Neural cell (in vitro differentiated cells): Measurements from ENCODE around the gene PARD6A. TPM values are rescaled to one million over a fixed set of nuclear protein-coding genes. Genes with fewer than 3 reads are reported as not detected.

ENCODE experiments used
- H2AFZ ChIP-seq: fragments of 200-600, 300-800 bp; sonication (generic), shearing (Covaris generic); 2 replicates; pipeline ENCODE4 v1.6.0; 2014; ENCODE audit warnings: low read depth, mild to moderate bottlenecking, antibody characterized with exemption, low read length, moderate library complexity
- H3F3A ChIP-seq: fragments of 200-600 bp; shearing (Covaris generic); 2 replicates; pipeline ENCODE4 v1.6.1; 2016; ENCODE audit warnings: mild to moderate bottlenecking, moderate library complexity, mixed read lengths, antibody characterized with exemption, low read length; ENCODE audit not compliant: insufficient read depth, poor library complexity, severe bottlenecking
- H3K27ac ChIP-seq: fragments of 200-600, 300-800 bp; sonication (generic), shearing (Covaris generic); 2 replicates; pipeline ENCODE4 v1.5.1; 2014; ENCODE audit warnings: mild to moderate bottlenecking, low read length, moderate library complexity
- H3K27me3 ChIP-seq: fragments of 300-800, 200-600 bp; sonication (generic), shearing (Covaris generic); 2 replicates; pipeline ENCODE4 v1.6.0; 2014; ENCODE audit warnings: mild to moderate bottlenecking, low read depth, low read length, moderate library complexity; ENCODE audit not compliant: insufficient read depth
- H3K36me3 ChIP-seq: fragments of 300-800, 200-600 bp; sonication (generic), shearing (Covaris generic); 2 replicates; pipeline ENCODE4 v1.5.1; 2014; ENCODE audit warnings: mild to moderate bottlenecking, antibody characterized with exemption, low read length, moderate library complexity; ENCODE audit not compliant: insufficient read depth
- H3K4me2 ChIP-seq: fragments of 300-800, 200-600 bp; sonication (generic), shearing (Covaris generic); 2 replicates; pipeline ENCODE4 v1.6.0; 2014; ENCODE audit warnings: mild to moderate bottlenecking, low read length
- H3K4me3 ChIP-seq: fragments of 300-800, 200-600 bp; sonication (generic), shearing (Covaris generic); 2 replicates; pipeline ENCODE4 v1.5.1; 2014; ENCODE audit warnings: mild to moderate bottlenecking, low read length, moderate library complexity
- H3K79me2 ChIP-seq: fragments of 200-600 bp; shearing (Covaris generic); replicated peaks from 2 replicates; pipeline ENCODE4 v1.6.0; 2014; ENCODE audit warnings: mild to moderate bottlenecking, low read length, moderate library complexity; ENCODE audit not compliant: insufficient read depth
- H3K9ac ChIP-seq: fragments of 300-800, 200-600 bp; sonication (generic), shearing (Covaris generic); 2 replicates; pipeline ENCODE4 v1.6.1; 2016; ENCODE audit warnings: mild to moderate bottlenecking, low read length, mixed read lengths
- H3K9me2 ChIP-seq: fragments of 200-600 bp; shearing (Covaris generic); 2 replicates; pipeline ENCODE4 v1.6.1; 2016; ENCODE audit warnings: mild to moderate bottlenecking, low read length, mixed read lengths; ENCODE audit not compliant: insufficient read depth
- H3K9me3 ChIP-seq: fragments of 200-600, 300-800 bp; sonication (generic), shearing (Covaris generic); 2 replicates; pipeline ENCODE4 v1.6.1; 2016; ENCODE audit warnings: mild to moderate bottlenecking, mixed run types, low read length, moderate library complexity, mixed read lengths
- H4K20me1 ChIP-seq: fragments of 200-600 bp; shearing (Covaris generic); 2 replicates; pipeline ENCODE4 v1.6.1; 2016; ENCODE audit warnings: mild to moderate bottlenecking, mixed run types; ENCODE audit not compliant: insufficient read depth
- EP300 ChIP-seq: fragments of 450-650 bp; conservative IDR thresholded peaks from 2 replicates; pipeline ENCODE4 v1.6.1; 2014; ENCODE audit warnings: antibody characterized with exemption, mild to moderate bottlenecking, moderate library complexity; ENCODE audit not compliant: poor library complexity, severe bottlenecking
- EZH2 ChIP-seq: fragments of 200-600, 300-800 bp; shearing (Covaris generic), sonication (generic); IDR thresholded peaks from 2 replicates; pipeline ENCODE4 v1.6.1; 2014; ENCODE audit warnings: antibody characterized with exemption, low read length, borderline replicate concordance, mild to moderate bottlenecking; ENCODE audit not compliant: insufficient read depth, poor library complexity, severe bottlenecking
- MXI1 ChIP-seq: fragments of 450-650 bp; conservative IDR thresholded peaks from 2 replicates; pipeline ENCODE4 v1.6.1; 2014; ENCODE audit warnings: antibody characterized with exemption, mild to moderate bottlenecking; ENCODE audit not compliant: poor library complexity, severe bottlenecking
- POLR2AphosphoS5 ChIP-seq: IDR thresholded peaks from 2 replicates; pipeline ENCODE4 v1.6.1; 2012
- RAD21 ChIP-seq: fragments of 450-650 bp; conservative IDR thresholded peaks from 2 replicates; pipeline ENCODE4 v1.6.1; 2014; ENCODE audit warnings: antibody characterized with exemption, mild to moderate bottlenecking, moderate library complexity
- SMC3 ChIP-seq: fragments of 450-650 bp; conservative IDR thresholded peaks from 2 replicates; pipeline ENCODE4 v1.6.1; 2014; ENCODE audit warnings: antibody characterized with exemption, mild to moderate bottlenecking, moderate library complexity; ENCODE audit not compliant: poor library complexity
- TAF1 ChIP-seq: IDR thresholded peaks from 2 replicates; pipeline ENCODE4 v1.6.1; 2012; ENCODE audit warnings: low read depth
- polyA plus RNA-seq: library from polyadenylated mRNA; depleted of rRNA; stranded (reverse); fragments of >200 nt; gene quantifications from 2 replicates; pipeline ENCODE4 v1.2.3, GENCODE V29; 2014
- TF ChIP-seq, protein P1 (sequence below): IDR thresholded peaks from 2 replicates; pipeline ENCODE4 v1.6.1; 2012; ENCODE audit warnings: borderline replicate concordance
- TF ChIP-seq, protein P2 (sequence below): fragments of 450-650 bp; IDR thresholded peaks from 2 replicates; pipeline ENCODE4 v1.5.1; 2014; ENCODE audit warnings: antibody characterized with exemption, mild to moderate bottlenecking, moderate library complexity; ENCODE audit not compliant: poor library complexity, severe bottlenecking

Gene PARD6A
- polyA plus RNA-seq, 1 donor from 2014 or later, result 34.8 TPM

DNA sequence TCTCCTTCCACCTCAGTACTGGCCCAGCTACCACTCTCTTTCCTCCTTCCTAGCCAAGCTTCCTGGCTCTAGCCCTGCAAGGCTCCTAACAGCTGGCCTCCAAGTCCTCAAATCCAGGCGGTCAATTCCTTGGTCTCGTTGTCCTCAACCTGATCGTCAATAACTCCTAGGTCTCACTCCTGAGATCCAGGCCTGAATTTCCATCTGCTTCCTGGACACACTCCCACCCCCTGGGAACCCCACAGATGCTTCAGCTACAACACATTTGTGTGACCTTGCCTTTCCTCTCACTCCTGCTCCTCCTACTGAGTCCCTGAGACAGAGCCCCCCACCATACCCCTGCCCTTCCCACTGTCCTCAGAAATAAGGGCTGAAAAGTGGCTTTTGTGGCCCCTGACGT, 3.5 kb downstream of the PARD6A start:
- TF ChIP-seq POLR2AphosphoS5 (no peak), TAF1 (no peak), MXI1 (no peak), EZH2 (no peak)
- TF ChIP-seq, protein P1, sequence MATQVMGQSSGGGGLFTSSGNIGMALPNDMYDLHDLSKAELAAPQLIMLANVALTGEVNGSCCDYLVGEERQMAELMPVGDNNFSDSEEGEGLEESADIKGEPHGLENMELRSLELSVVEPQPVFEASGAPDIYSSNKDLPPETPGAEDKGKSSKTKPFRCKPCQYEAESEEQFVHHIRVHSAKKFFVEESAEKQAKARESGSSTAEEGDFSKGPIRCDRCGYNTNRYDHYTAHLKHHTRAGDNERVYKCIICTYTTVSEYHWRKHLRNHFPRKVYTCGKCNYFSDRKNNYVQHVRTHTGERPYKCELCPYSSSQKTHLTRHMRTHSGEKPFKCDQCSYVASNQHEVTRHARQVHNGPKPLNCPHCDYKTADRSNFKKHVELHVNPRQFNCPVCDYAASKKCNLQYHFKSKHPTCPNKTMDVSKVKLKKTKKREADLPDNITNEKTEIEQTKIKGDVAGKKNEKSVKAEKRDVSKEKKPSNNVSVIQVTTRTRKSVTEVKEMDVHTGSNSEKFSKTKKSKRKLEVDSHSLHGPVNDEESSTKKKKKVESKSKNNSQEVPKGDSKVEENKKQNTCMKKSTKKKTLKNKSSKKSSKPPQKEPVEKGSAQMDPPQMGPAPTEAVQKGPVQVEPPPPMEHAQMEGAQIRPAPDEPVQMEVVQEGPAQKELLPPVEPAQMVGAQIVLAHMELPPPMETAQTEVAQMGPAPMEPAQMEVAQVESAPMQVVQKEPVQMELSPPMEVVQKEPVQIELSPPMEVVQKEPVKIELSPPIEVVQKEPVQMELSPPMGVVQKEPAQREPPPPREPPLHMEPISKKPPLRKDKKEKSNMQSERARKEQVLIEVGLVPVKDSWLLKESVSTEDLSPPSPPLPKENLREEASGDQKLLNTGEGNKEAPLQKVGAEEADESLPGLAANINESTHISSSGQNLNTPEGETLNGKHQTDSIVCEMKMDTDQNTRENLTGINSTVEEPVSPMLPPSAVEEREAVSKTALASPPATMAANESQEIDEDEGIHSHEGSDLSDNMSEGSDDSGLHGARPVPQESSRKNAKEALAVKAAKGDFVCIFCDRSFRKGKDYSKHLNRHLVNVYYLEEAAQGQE, result no peak
- TF ChIP-seq, protein P2, sequence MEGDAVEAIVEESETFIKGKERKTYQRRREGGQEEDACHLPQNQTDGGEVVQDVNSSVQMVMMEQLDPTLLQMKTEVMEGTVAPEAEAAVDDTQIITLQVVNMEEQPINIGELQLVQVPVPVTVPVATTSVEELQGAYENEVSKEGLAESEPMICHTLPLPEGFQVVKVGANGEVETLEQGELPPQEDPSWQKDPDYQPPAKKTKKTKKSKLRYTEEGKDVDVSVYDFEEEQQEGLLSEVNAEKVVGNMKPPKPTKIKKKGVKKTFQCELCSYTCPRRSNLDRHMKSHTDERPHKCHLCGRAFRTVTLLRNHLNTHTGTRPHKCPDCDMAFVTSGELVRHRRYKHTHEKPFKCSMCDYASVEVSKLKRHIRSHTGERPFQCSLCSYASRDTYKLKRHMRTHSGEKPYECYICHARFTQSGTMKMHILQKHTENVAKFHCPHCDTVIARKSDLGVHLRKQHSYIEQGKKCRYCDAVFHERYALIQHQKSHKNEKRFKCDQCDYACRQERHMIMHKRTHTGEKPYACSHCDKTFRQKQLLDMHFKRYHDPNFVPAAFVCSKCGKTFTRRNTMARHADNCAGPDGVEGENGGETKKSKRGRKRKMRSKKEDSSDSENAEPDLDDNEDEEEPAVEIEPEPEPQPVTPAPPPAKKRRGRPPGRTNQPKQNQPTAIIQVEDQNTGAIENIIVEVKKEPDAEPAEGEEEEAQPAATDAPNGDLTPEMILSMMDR, result no peak
- Histone ChIP-seq H3K9ac (no peak overlapping the region), H3K9me2 (no peaks in the 10 kb centered on the region), H3K27ac (no peak overlapping the region), H3K27me3 (no peaks in the 10 kb centered on the region), H3F3A (no peaks in the 10 kb centered on the region), H3K9me3 (no peaks in the 10 kb centered on the region), H3K36me3 (no peaks in the 10 kb centered on the region), H4K20me1 (no peaks in the 10 kb centered on the region), H3K4me2 (no peak overlapping the region), H3K79me2 (peaks cover 7% of the 10 kb centered on the region), H2AFZ (no peak overlapping the region), H3K4me3 (no peak overlapping the region)

DNA sequence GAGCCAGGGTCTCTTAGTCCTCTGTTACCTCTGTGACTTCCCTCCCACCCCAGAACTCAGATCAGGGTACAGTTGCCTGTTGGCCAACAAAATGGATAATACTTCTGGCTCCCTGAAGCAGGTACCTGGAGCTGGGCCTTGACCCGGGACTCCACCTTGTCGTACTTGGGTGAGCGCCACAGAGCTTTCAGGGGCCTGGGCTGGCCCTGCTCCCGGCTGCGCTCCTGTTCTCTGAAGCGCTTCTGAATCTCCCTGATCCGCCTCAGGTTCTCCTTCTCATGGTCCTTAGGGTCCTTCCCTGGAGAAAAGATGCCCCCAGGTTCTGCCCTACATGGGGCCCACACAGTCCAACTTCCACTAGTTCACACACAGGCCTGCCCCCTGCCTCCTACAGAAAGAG, 4.1 kb downstream of the PARD6A start:
- H3K27me3 ChIP-seq, result no peaks in the 10 kb centered on the region
- no peaks in the 10 kb centered on the region for H3K9me2 ChIP-seq
- no peak overlapping the region for H3K9ac ChIP-seq
- TF ChIP-seq POLR2AphosphoS5, result no peak
- TF ChIP-seq SMC3, result no peak
- TF ChIP-seq, protein P1, result no peak
- no peak for TF ChIP-seq EZH2
- no peak for TF ChIP-seq EP300
- no peak for TF ChIP-seq TAF1
- no peak for TF ChIP-seq RAD21
- H3K4me2 ChIP-seq, result no peak overlapping the region
- no peak overlapping the region for H3K27ac ChIP-seq
- no peaks in the 10 kb centered on the region for H4K20me1 ChIP-seq
- H3K9me3 ChIP-seq, result no peaks in the 10 kb centered on the region
- H3K79me2 ChIP-seq, result peaks cover 3% of the 10 kb centered on the region
- no peaks in the 10 kb centered on the region for H3F3A ChIP-seq
- no peaks in the 10 kb centered on the region for H3K36me3 ChIP-seq
- H3K4me3 ChIP-seq, result no peak overlapping the region
- no peak overlapping the region for H2AFZ ChIP-seq
